Measurements from ENCODE around the gene TMEM255B. TPM values are rescaled to one million over a fixed set of nuclear protein-coding genes. Genes with fewer than 3 reads are reported as not detected.

Gene TMEM255B
- total and polyA plus RNA-seq, 9 of the 15 experiments (the other 6 are each of a cell fraction or from before 2014, with no cell fraction given), result 0.01 to 0.75 (median 0.23) TPM

GRCh38 chr13:113813749-113814434 is 54.9 kb downstream of the TMEM255B start:
- no peak overlapping the region for H3K4me3 ChIP-seq
- 3% methylated on average over 14 of the region's 28 CpGs for WGBS (ENCODE audit: insufficient coverage, low coverage, missing lambda C conversion rate)
- FAIRE-seq, result no peak
- no peaks in the 10 kb centered on the region for H3K36me3 ChIP-seq (ENCODE audit: control insufficient read depth, insufficient read depth, low read length)
- peaks cover 0 to 27% of the 10 kb centered on the region in 2 experiments; a peak in 2 of 5 replicates for H3K4me1 ChIP-seq (replicated peaks in 1 of 2; ENCODE audit: control insufficient read depth in 2 of 2, insufficient read depth in 2 of 2, low read length in 2 of 2)
- ChIA-PET POLR2A (no interaction called here), CTCF (ENCODE audit: low intra/inter-chr PET ratio) (no interaction called here)
- H3K27me3 ChIP-seq (ENCODE audit: control insufficient read depth in 2 of 2, insufficient read depth in 2 of 2, low read length in 2 of 2), result peaks cover 0 to 11% of the 10 kb centered on the region in 2 experiments; a peak in 2 of 5 replicates
- no peak for ATAC-seq
- no peak for DNase-seq (ENCODE audit: extremely low read depth in 1 of 4, low spot score in 3 of 4)
- no peaks in the 10 kb centered on the region for H4K20me1 ChIP-seq (replicated peaks; ENCODE audit: control insufficient read depth, insufficient read depth, low read length)
- intact Hi-C loops (cut with micrococcal nuclease), result no loop called here
- no peak overlapping the region for H3K9ac ChIP-seq (ENCODE audit: insufficient read depth in 1 of 2, low read depth in 2 of 2, low read length in 2 of 2)
- no peak overlapping the region for H3K27ac ChIP-seq (ENCODE audit: extremely low read depth, low read depth, low read length)
- in situ Hi-C loops (cut with MboI), result no loop called here
- H3K4me2 ChIP-seq (ENCODE audit: insufficient read depth, low read length), result no peak overlapping the region
- H3K9me1 ChIP-seq (ENCODE audit: control insufficient read depth, insufficient read depth, low read length), result no peaks in the 10 kb centered on the region
- no peak overlapping the region for H2AFZ ChIP-seq (ENCODE audit: low read depth, low read length)
- H3K9me3 ChIP-seq (replicated peaks; ENCODE audit: control insufficient read depth, insufficient read depth, low read depth, low read length), result 0 out of 2 replicates have a peak, but pooled peaks cover 6% of the 10 kb centered on the region
- no TSS peak for BruUV-seq (replicated peaks)
- H3K79me2 ChIP-seq (ENCODE audit: control insufficient read depth, insufficient read depth, low read length), result no peaks in the 10 kb centered on the region
- no peak for TF ChIP-seq RFX5 (IDR thresholded peaks at IDR 0.05; ENCODE audit: low read depth, low read length)
- TF ChIP-seq RFX7 (CRISPR knock-in tag; IDR thresholded peaks at IDR 0.05), result no peak
- no peak for TF ChIP-seq POLR2G (IDR thresholded peaks at IDR 0.05; ENCODE audit: low read depth, low read length)
- TF ChIP-seq HMGXB4 (CRISPR knock-in tag; IDR thresholded peaks at IDR 0.05), result no peak
- TF ChIP-seq NR2C1 (IDR thresholded peaks at IDR 0.05), result no peak
- no peak for TF ChIP-seq NR2C1 (tag; IDR thresholded peaks at IDR 0.05)
- no peak for TF ChIP-seq HCFC1 (IDR thresholded peaks at IDR 0.05; ENCODE audit: low read depth, low read length)
- no peak for TF ChIP-seq ZBTB11 (CRISPR knock-in tag; IDR thresholded peaks at IDR 0.05)
- TF ChIP-seq HSF4 (CRISPR knock-in tag; IDR thresholded peaks at IDR 0.05; ENCODE audit: borderline replicate concordance), result no peak
- no peak for TF ChIP-seq CLOCK (CRISPR knock-in tag; IDR thresholded peaks at IDR 0.05; ENCODE audit: borderline replicate concordance)
- no peak for TF ChIP-seq ZNF239 (CRISPR knock-in tag; IDR thresholded peaks at IDR 0.05)
- no peak for TF ChIP-seq ELF1 (tag; IDR thresholded peaks at IDR 0.05)
- no peak for TF ChIP-seq HMGN3 (IDR thresholded peaks at IDR 0.05; ENCODE audit: borderline replicate concordance, extremely low read depth, insufficient read length, low read depth, low read length)
